Upper lobe of left lung (tissue), 6 donors: ENCODE results near the gene CYP26B1. TPM values are rescaled to one million over a fixed set of nuclear protein-coding genes. Genes with fewer than 3 reads are reported as not detected.

Experiments used
- ATAC-seq, 2 donors: fragments of 200-7000 bp; cut with Tn5 transposase; one replicate each; pipeline ENCODE4 v1.9.1; 2022; ENCODE audit warnings: mild to moderate bottlenecking in 2 of 2, moderate library complexity in 2 of 2; ENCODE audit not compliant: low FRiP score in 2 of 2
- DNase-seq, 2 donors: peaks; one replicate each; pipeline ENCODE4 v3.0.0-alpha.2; 2019 to 2020
- H3K27ac ChIP-seq, 4 donors: fragments of 200-600 bp; sonication (generic); one replicate each; pipeline ENCODE4 v1.5.1; 2016 to 2019
- H3K27me3 ChIP-seq, 4 donors: fragments of 200-600 bp; sonication (generic); one replicate each; pipeline ENCODE4 v1.5.1; 2017 to 2019
- H3K36me3 ChIP-seq, 4 donors: fragments of 200-600 bp; sonication (generic); one replicate each; pipeline ENCODE4 v1.5.1; 2016 to 2019
- H3K4me1 ChIP-seq, 4 donors: fragments of 200-600 bp; sonication (generic); one replicate each; pipeline ENCODE4 v1.5.1; 2018 to 2019
- H3K4me3 ChIP-seq, 4 donors: fragments of 200-600 bp; sonication (generic); one replicate each; pipeline ENCODE4 v1.5.1; 2017 to 2019; ENCODE audit warnings: mild to moderate bottlenecking in 2 of 4, moderate library complexity in 1 of 4
- H3K9me3 ChIP-seq, 4 donors: fragments of 200-600 bp; sonication (generic); one replicate each; pipeline ENCODE4 v1.5.1; 2018 to 2019
- CTCF ChIP-seq, 6 experiments: fragments of 450-650 bp in 4 of 6; fragments of 200-600 bp in 2 of 6; sonication (generic) in 2 of 6; IDR thresholded peaks; one replicate each; pipeline ENCODE4 v1.5.1; 2016 to 2019; ENCODE audit warnings: antibody characterized with exemption in 6 of 6
- EP300 ChIP-seq, 4 donors: sonication (generic); formaldehyde crosslinking; IDR thresholded peaks; one replicate each; pipeline ENCODE4 v1.5.1; 2017; ENCODE audit warnings: antibody characterized with exemption in 4 of 4, control low read depth in 2 of 4
- POLR2A ChIP-seq, 4 donors: fragments of 450-650 bp; IDR thresholded peaks; one replicate each; pipeline ENCODE4 v1.5.1; 2016 to 2017; ENCODE audit warnings: antibody characterized with exemption in 4 of 4, mild to moderate bottlenecking in 2 of 4
- POLR2AphosphoS5 ChIP-seq, 2 donors: sonication (generic); formaldehyde crosslinking; IDR thresholded peaks; one replicate each; pipeline ENCODE4 v1.5.1; 2017; ENCODE audit warnings: antibody characterized with exemption in 2 of 2
- WGBS, 2 donors: methylation state at CpG; one replicate each; pipeline ENCODE4 v1.1.5; 2017 to 2018; 5-methylcytosine and 5-hydroxymethylcytosine counted together
- total RNA-seq, 6 donors: library from RNA; depleted of rRNA in 4 of 6; stranded (reverse); fragments of >200 nt in 4 of 6; gene quantifications; one replicate each; pipeline versions ENCODE4 v1.1.0 to v1.2.1, GENCODE V29; 2016 to 2021
- donor health status: DM: no; HTN: no; CAD: no; lungs with moderate emphysema.
- donor health status: DM: no; HTN: yes; CAD: no; lungs with severe emphysema.

CYP26B1 gene
- total RNA-seq, 6 donors from 2014 or later: 0.89 to 4.8 (median 4.5) TPM; not detected in 1

- Histone ChIP-seq H3K4me1 (peaks cover 28 to 39% (median 35%) of the 10 kb centered on the region in 4 donors), H3K36me3 (no peaks in the 10 kb centered on the region), H3K27me3 (peaks cover 0 to 18% (median 7%) of the 10 kb centered on the region in 4 donors), H3K9me3 (no peaks in the 10 kb centered on the region), H3K4me3 (no peak overlapping the region), H3K27ac (no peak overlapping the region)
- ATAC-seq (no peak), DNase-seq (peak in 1 of 2 donors; percentile 66)
- WGBS, 2 donors: 93 to 100% methylated on average over 2 to 14 of the region's 14 CpGs
- TF ChIP-seq CTCF (IDR thresholded peaks at IDR 0.05) (no peak), EP300 (IDR thresholded peaks at IDR 0.05) (no peak), POLR2AphosphoS5 (IDR thresholded peaks at IDR 0.05) (no peak), POLR2A (IDR thresholded peaks at IDR 0.05) (no peak)
These were observed 7.6 kb downstream of the CYP26B1 start for GRCh38 chr2:72139874-72140620.

- Histone ChIP-seq H3K4me1 (peaks cover 22 to 33% (median 29%) of the 10 kb centered on the region in 4 donors), H3K27me3 (peaks cover 0 to 12% (median 4%) of the 10 kb centered on the region in 4 donors), H3K27ac (no peak overlapping the region), H3K36me3 (no peaks in the 10 kb centered on the region), H3K4me3 (no peak overlapping the region), H3K9me3 (no peaks in the 10 kb centered on the region)
- 95% methylated on average over 8 of the region's 8 CpGs; no CpG with 5 or more reads in 1 of the 2 donors for WGBS, 2 donors
- DNase-seq: no peak
- no peak for ATAC-seq
- TF ChIP-seq POLR2A (IDR thresholded peaks at IDR 0.05) (no peak), EP300 (IDR thresholded peaks at IDR 0.05) (no peak)
These were observed 8.2 kb downstream of the CYP26B1 start for GRCh38 chr2:72139471-72139873.

GRCh38 chr2:72138921-72139381 is 8.7 kb downstream of the CYP26B1 start:
- H3K27ac ChIP-seq: no peak overlapping the region
- peaks cover 0 to 7% (median 2%) of the 10 kb centered on the region in 4 donors for H3K27me3 ChIP-seq
- H3K36me3 ChIP-seq: no peaks in the 10 kb centered on the region
- ATAC-seq (no peak), DNase-seq (peak; percentile 18 to 65)
- H3K9me3 ChIP-seq: no peaks in the 10 kb centered on the region
- peaks cover 17 to 28% (median 24%) of the 10 kb centered on the region in 4 donors for H3K4me1 ChIP-seq
- WGBS, 2 donors: 78 to 89% methylated on average over 13 to 14 of the region's 14 CpGs
- TF ChIP-seq CTCF (IDR thresholded peaks at IDR 0.05) (no peak), POLR2A (IDR thresholded peaks at IDR 0.05) (no peak), EP300 (IDR thresholded peaks at IDR 0.05) (no peak), POLR2AphosphoS5 (IDR thresholded peaks at IDR 0.05) (no peak)
- no peak overlapping the region for H3K4me3 ChIP-seq

GRCh38 chr2:72138011-72138881 is 9.4 kb downstream of the CYP26B1 start:
- DNase-seq: peak; percentile 12 to 73
- Histone ChIP-seq H3K27me3 (peaks cover 0 to under 1% (median 0%) of the 10 kb centered on the region in 4 donors), H3K4me3 (no peak overlapping the region), H3K4me1 (peaks cover 10 to 21% (median 17%) of the 10 kb centered on the region in 4 donors), H3K9me3 (no peaks in the 10 kb centered on the region), H3K27ac (no peak overlapping the region), H3K36me3 (no peaks in the 10 kb centered on the region)
- ATAC-seq: no peak
- TF ChIP-seq CTCF (IDR thresholded peaks at IDR 0.05) (no peak), POLR2A (IDR thresholded peaks at IDR 0.05) (no peak), POLR2AphosphoS5 (IDR thresholded peaks at IDR 0.05) (no peak), EP300 (IDR thresholded peaks at IDR 0.05) (no peak)
- 78 to 100% methylated on average over 1 to 24 of the region's 24 CpGs for WGBS, 2 donors

GRCh38 chr2:72137498-72138010 is 10.1 kb downstream of the CYP26B1 start:
- H3K4me1 ChIP-seq: peaks cover 3 to 14% (median 10%) of the 10 kb centered on the region in 4 donors
- peak in 1 of 2 donors; percentile 60 for DNase-seq
- WGBS, 2 donors: 19 to 20% methylated on average over 3 to 10 of the region's 10 CpGs
- H3K36me3 ChIP-seq: no peaks in the 10 kb centered on the region
- H3K27me3 ChIP-seq: no peaks in the 10 kb centered on the region
- H3K4me3 ChIP-seq: no peak overlapping the region
- TF ChIP-seq EP300 (IDR thresholded peaks at IDR 0.05) (no peak), CTCF (IDR thresholded peaks at IDR 0.05) (peak; percentile 79 to 94 (median 85))
- no peak overlapping the region for H3K27ac ChIP-seq
- ATAC-seq: peak; percentile 35 to 70
- H3K9me3 ChIP-seq: no peaks in the 10 kb centered on the region
